Neural progenitor cell (in vitro differentiated cells): ENCODE results near the gene RNF214.

Experiments used
- EZH2 ChIP-seq: fragments of 200-600 bp; sonication (generic); IDR thresholded peaks from 2 replicates; pipeline ENCODE4 v1.6.1; 2017; ENCODE audit warnings: antibody characterized with exemption, mild to moderate bottlenecking, moderate library complexity
- EZH2phosphoT487 ChIP-seq: fragments of 200-600 bp; sonication (generic); IDR thresholded peaks from 2 replicates; pipeline ENCODE4 v1.6.1; 2017; ENCODE audit warnings: antibody characterized with exemption
- TF ChIP-seq, protein P1 (sequence below): fragments of 200-600 bp; sonication (generic); IDR thresholded peaks from 2 replicates; pipeline ENCODE4 v1.5.1; 2017; ENCODE audit warnings: antibody characterized with exemption, mild to moderate bottlenecking

GRCh38 chr11:117212697-117213355 is 19.6 kb upstream of the RNF214 start:
- TF ChIP-seq, protein P1, sequence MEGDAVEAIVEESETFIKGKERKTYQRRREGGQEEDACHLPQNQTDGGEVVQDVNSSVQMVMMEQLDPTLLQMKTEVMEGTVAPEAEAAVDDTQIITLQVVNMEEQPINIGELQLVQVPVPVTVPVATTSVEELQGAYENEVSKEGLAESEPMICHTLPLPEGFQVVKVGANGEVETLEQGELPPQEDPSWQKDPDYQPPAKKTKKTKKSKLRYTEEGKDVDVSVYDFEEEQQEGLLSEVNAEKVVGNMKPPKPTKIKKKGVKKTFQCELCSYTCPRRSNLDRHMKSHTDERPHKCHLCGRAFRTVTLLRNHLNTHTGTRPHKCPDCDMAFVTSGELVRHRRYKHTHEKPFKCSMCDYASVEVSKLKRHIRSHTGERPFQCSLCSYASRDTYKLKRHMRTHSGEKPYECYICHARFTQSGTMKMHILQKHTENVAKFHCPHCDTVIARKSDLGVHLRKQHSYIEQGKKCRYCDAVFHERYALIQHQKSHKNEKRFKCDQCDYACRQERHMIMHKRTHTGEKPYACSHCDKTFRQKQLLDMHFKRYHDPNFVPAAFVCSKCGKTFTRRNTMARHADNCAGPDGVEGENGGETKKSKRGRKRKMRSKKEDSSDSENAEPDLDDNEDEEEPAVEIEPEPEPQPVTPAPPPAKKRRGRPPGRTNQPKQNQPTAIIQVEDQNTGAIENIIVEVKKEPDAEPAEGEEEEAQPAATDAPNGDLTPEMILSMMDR = no peak
- TF ChIP-seq EZH2 (no peak), EZH2phosphoT487 (no peak)
